Fibroblast of mammary gland (primary cell): ENCODE results near the gene CYB5B.

Experiments used
- DNase-seq: peaks from one replicate; pipeline ENCODE4 v3.0.0-alpha.2; 2010; ENCODE audit warnings: low read depth
- H3K4me3 ChIP-seq: 2 replicates; pipeline ENCODE4 v1.5.1; 2011; ENCODE audit warnings: low read depth, mild to moderate bottlenecking, low read length, moderate library complexity; ENCODE audit not compliant: control insufficient read depth
- CTCF ChIP-seq: conservative IDR thresholded peaks from 2 replicates; pipeline ENCODE4 v1.5.1; 2011; ENCODE audit warnings: low read depth, low read length, inconsistent platforms; ENCODE audit not compliant: control insufficient read depth, insufficient read depth

The CYB5B gene

GRCh38 chr16:69499541-69500230 lies 75.3 kb downstream of the CYB5B start:
- DNase-seq = no peak
- no peak for TF ChIP-seq CTCF
- H3K4me3 ChIP-seq = no peak overlapping the region

- no peak overlapping the region for H3K4me3 ChIP-seq
- no peak for TF ChIP-seq CTCF
- no peak for DNase-seq
These were observed 76.1 kb downstream of the CYB5B start for GRCh38 chr16:69500496-69500895.

- no peak overlapping the region for H3K4me3 ChIP-seq
- DNase-seq = no peak
- TF ChIP-seq CTCF = no peak
These were observed 77.7 kb downstream of the CYB5B start for GRCh38 chr16:69501956-69502745.

- H3K4me3 ChIP-seq = no peak overlapping the region
- DNase-seq = no peak
- TF ChIP-seq CTCF = no peak
These were observed 78.8 kb downstream of the CYB5B start for GRCh38 chr16:69503244-69503643.

GRCh38 chr16:69508033-69508755 lies 83.8 kb downstream of the CYB5B start:
- no peak overlapping the region for H3K4me3 ChIP-seq
- no peak for TF ChIP-seq CTCF
- no peak for DNase-seq

GRCh38 chr16:69509125-69509524 lies 84.7 kb downstream of the CYB5B start:
- DNase-seq = no peak
- H3K4me3 ChIP-seq = no peak overlapping the region
- TF ChIP-seq CTCF = no peak
